ENCODE measurements around the gene C19orf38. TPM values are rescaled to one million over a fixed set of nuclear protein-coding genes. Genes with fewer than 3 reads are reported as not detected.

The C19orf38 gene
- polyA plus RNA-seq, 2 of the 4 experiments (the other 2 are of a cell fraction): 0.09 to 0.13 TPM

DNA sequence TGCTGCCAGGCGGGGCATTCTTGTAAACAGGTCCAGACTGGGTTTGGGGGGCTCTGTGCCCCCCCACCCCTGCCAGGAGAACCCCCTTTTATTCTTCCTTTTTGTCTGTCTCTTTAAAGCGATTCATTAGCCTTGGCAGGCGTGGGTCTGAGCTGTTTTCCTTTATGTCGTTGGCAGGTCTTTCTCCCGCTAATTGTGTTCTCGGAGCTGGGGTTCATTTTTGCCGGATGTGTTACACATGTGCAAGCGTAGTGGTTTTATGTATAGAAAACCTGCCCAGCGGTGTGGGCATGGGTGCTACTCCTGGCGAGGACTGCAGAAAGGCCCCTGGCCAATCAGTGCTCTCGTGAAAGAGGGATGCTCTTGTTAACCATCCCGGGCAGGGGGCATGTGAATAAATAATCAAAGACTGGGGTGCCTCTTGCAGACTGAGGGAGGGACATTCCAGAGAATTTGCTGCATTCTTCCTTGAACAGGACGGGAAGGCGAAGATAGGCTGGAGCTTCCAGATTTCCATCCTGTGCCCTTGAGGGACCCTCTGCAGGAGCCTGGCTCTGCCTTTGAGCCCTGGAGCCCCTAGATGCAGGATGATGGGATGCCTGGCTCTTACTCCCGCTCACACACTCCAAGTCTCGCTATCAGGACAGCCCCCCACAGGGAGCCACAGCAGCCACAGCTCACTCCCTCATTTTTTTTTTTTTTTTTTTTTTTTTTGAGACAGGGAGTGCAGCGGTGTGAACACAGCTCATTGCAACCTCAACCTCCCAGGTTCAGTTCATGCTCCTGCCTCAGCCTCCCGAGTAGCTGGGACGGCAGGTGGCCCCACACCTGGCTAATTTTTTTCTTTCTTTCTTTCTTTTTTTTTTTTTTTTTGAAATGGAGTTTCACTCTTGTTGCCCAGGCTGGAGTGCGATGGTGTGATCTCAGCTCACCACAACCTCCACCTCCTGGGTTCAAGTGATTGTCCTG is 37.3 kb downstream of the C19orf38 start:
- H3K4me1 ChIP-seq: no peaks in the 10 kb centered on the region
- no peak overlapping the region for H3K4me2 ChIP-seq
- no peak for ATAC-seq
- no peak for FAIRE-seq
- DNase-seq (ENCODE audit: low read depth in 1 of 2, low spot score in 1 of 2): no peak
- POLR2A ChIA-PET: no interaction called here
- H3K27ac ChIP-seq: no peak overlapping the region
- no peaks in the 10 kb centered on the region for H3K9me3 ChIP-seq
- TF ChIP-seq NR3C1 (IDR thresholded peaks at IDR 0.05) (no peak), EHF (CRISPR knock-in tag; IDR thresholded peaks at IDR 0.05) (no peak), SMC3 (IDR thresholded peaks at IDR 0.05) (no peak), MYC (IDR thresholded peaks at IDR 0.05; ENCODE audit: borderline replicate concordance, low read length) (no peak), HOXB5 (CRISPR knock-in tag; IDR thresholded peaks at IDR 0.05) (no peak), POLR2A (IDR thresholded peaks at IDR 0.05; ENCODE audit: low read length) (no peak), NPAS2 (CRISPR knock-in tag; IDR thresholded peaks at IDR 0.05; ENCODE audit: borderline replicate concordance) (no peak)
- TF ChIP-seq, protein P1, sequence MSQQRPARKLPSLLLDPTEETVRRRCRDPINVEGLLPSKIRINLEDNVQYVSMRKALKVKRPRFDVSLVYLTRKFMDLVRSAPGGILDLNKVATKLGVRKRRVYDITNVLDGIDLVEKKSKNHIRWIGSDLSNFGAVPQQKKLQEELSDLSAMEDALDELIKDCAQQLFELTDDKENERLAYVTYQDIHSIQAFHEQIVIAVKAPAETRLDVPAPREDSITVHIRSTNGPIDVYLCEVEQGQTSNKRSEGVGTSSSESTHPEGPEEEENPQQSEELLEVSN (IDR thresholded peaks at IDR 0.05; ENCODE audit: borderline replicate concordance, low read depth): no peak
- CTCF ChIA-PET: no interaction called here
- WGBS (ENCODE audit: missing lambda C conversion rate): 90% methylated on average over 19 of the region's 20 CpGs
- H3K4me3 ChIP-seq: no peak overlapping the region

DNA sequence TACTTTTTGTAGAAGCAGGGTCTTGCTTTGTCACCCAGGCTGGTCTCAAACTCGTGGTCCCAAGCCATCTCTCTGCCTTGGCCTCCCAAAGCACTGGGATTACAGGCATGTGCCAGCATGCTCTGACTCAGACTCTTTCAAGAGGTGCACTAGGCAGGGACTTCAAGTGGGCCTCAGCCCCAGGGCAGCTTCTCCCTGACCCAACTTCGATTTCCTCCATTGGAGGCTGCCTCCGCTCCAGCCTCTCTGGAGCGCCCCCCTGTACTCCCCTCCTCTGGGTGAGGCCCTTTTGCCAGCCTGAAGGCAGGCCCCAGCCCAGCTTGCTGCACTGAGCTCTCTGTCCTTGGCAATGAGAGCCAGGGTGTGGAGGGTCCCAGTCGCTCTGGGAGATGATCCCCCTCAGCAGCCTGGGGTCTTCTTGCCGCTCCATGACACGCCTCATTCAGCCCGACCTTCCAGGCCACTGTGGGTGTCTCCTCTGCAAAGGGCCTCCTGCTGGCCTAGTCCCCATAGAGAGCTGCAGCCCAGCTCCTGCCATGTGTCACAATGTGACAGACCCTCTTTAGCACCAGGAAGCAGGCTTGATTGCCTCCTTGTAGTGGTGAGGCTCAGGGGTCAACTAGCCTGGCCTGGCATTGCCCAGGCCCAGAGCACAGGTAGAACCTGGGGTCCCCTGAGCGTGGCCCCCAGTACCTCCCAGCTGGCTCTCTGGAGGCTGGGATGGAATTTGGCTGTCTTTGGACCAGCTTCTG is 39.6 kb downstream of the C19orf38 start:
- ChIA-PET POLR2A (no interaction called here), CTCF (interaction anchor here (0.5 to 3.3 kb wide), 6 partner anchors 10 to 1871 kb away, joined by 3 to 11 read pairs (median 3); partner anchors contain the start of gene CARM1)
- Histone ChIP-seq H3K4me3 (no peak overlapping the region), H3K4me1 (no peaks in the 10 kb centered on the region), H3K9me3 (no peaks in the 10 kb centered on the region), H3K4me2 (no peak overlapping the region), H3K27ac (0 out of 6 replicates have a peak overlapping the region, but pooled peaks of 1 of the 2 experiments have one; percentile 26)
- ATAC-seq (no peak; a peak in 2 of 6 replicates), DNase-seq (ENCODE audit: low read depth in 1 of 2, low spot score in 1 of 2) (no peak), FAIRE-seq (no peak)
- TF ChIP-seq, protein P2, sequence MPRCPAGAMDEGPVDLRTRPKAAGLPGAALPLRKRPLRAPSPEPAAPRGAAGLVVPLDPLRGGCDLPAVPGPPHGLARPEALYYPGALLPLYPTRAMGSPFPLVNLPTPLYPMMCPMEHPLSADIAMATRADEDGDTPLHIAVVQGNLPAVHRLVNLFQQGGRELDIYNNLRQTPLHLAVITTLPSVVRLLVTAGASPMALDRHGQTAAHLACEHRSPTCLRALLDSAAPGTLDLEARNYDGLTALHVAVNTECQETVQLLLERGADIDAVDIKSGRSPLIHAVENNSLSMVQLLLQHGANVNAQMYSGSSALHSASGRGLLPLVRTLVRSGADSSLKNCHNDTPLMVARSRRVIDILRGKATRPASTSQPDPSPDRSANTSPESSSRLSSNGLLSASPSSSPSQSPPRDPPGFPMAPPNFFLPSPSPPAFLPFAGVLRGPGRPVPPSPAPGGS (IDR thresholded peaks at IDR 0.05): no peak
- no peak for TF ChIP-seq KDM1A (IDR thresholded peaks at IDR 0.05; ENCODE audit: low read depth)
- TF ChIP-seq FOSB (CRISPR knock-in tag; IDR thresholded peaks at IDR 0.05): no peak
- TF ChIP-seq, protein P3, sequence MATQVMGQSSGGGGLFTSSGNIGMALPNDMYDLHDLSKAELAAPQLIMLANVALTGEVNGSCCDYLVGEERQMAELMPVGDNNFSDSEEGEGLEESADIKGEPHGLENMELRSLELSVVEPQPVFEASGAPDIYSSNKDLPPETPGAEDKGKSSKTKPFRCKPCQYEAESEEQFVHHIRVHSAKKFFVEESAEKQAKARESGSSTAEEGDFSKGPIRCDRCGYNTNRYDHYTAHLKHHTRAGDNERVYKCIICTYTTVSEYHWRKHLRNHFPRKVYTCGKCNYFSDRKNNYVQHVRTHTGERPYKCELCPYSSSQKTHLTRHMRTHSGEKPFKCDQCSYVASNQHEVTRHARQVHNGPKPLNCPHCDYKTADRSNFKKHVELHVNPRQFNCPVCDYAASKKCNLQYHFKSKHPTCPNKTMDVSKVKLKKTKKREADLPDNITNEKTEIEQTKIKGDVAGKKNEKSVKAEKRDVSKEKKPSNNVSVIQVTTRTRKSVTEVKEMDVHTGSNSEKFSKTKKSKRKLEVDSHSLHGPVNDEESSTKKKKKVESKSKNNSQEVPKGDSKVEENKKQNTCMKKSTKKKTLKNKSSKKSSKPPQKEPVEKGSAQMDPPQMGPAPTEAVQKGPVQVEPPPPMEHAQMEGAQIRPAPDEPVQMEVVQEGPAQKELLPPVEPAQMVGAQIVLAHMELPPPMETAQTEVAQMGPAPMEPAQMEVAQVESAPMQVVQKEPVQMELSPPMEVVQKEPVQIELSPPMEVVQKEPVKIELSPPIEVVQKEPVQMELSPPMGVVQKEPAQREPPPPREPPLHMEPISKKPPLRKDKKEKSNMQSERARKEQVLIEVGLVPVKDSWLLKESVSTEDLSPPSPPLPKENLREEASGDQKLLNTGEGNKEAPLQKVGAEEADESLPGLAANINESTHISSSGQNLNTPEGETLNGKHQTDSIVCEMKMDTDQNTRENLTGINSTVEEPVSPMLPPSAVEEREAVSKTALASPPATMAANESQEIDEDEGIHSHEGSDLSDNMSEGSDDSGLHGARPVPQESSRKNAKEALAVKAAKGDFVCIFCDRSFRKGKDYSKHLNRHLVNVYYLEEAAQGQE (IDR thresholded peaks at IDR 0.05): no peak
- WGBS (ENCODE audit: missing lambda C conversion rate): 77% methylated on average over 6 of the region's 9 CpGs

DNA sequence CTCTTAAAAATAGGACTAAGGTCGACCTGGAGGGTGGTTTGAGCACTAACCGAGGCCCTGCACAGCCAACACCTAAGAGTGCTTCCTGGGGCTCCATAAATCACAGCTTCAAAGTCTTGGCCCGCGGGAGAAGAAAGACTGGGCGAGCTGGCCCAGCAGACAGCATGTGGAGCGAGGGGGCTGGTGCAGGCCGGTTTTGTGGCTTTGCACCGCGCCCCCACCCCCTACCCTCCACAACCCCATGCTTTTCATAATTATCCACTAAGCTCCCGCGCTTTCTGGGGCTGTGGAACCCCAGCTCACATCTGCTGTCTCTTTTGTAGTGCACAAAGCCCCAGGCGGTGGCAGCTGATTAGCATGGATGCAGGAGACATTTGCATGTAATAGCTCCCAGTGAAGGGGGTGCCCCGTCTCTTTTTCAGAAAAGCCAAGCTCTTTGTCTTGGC is 40.2 kb downstream of the C19orf38 start:
- FAIRE-seq (no peak), DNase-seq (ENCODE audit: low read depth in 1 of 2, low spot score in 1 of 2) (no peak), ATAC-seq (no peak)
- H3K9me3 ChIP-seq: no peaks in the 10 kb centered on the region
- CTCF ChIA-PET: interaction anchor here (0.5 to 3.3 kb wide), 5 partner anchors 11 to 444 kb away, joined by 3 to 11 read pairs (median 3); partner anchors contain the start of gene CARM1
- TF ChIP-seq RAD21 (conservative IDR thresholded peaks at IDR 0.05 in 1 of 2, IDR thresholded peaks at IDR 0.05 in 1 of 2): no peak
- TF ChIP-seq ZC3H11A (IDR thresholded peaks at IDR 0.05): no peak
- no peak for TF ChIP-seq RCOR1 (IDR thresholded peaks at IDR 0.05; ENCODE audit: low read depth, low read length)
- no peak for TF ChIP-seq MAFK (IDR thresholded peaks at IDR 0.05; ENCODE audit: partially characterized antibody)
- no peak for TF ChIP-seq GATA3 (IDR thresholded peaks at IDR 0.05; ENCODE audit: borderline replicate concordance)
- no peak for TF ChIP-seq HEYL (CRISPR knock-in tag; IDR thresholded peaks at IDR 0.05)
- POLR2A ChIA-PET: no interaction called here
- H3K4me1 ChIP-seq: no peaks in the 10 kb centered on the region
- no peak overlapping the region for H3K4me2 ChIP-seq
- WGBS (ENCODE audit: missing lambda C conversion rate): 86% methylated on average over 13 of the region's 13 CpGs
- no peak overlapping the region for H3K4me3 ChIP-seq
- no peak overlapping the region for H3K27ac ChIP-seq
